H9 (cell line): ENCODE results near the gene GBP1. TPM values are rescaled to one million over a fixed set of nuclear protein-coding genes. Genes with fewer than 3 reads are reported as not detected.

Source experiments
- DNase-seq: peaks from one replicate; pipeline ENCODE4 v3.0.0-alpha.2; 2017
- H2AFZ ChIP-seq: one replicate; pipeline ENCODE4 v1.6.1; 2013; ENCODE audit warnings: mild to moderate bottlenecking, low read length, control low read depth, moderate library complexity
- H2AK5ac ChIP-seq: 2 replicates; pipeline ENCODE4 v1.6.1; 2013; ENCODE audit warnings: low read length, control low read depth, mixed read lengths; ENCODE audit not compliant: insufficient read length
- H2BK120ac ChIP-seq: one replicate; pipeline ENCODE4 v1.6.1; 2013; ENCODE audit warnings: low read depth, mild to moderate bottlenecking, low read length, control low read depth, inconsistent platforms; ENCODE audit not compliant: poor library complexity, severe bottlenecking
- H2BK12ac ChIP-seq: 2 replicates; pipeline ENCODE4 v1.6.1; 2013; ENCODE audit warnings: low read length, control low read depth, mixed read lengths, low read depth; ENCODE audit not compliant: insufficient read length
- H2BK15ac ChIP-seq: 2 replicates; pipeline ENCODE4 v1.6.1; 2013; ENCODE audit warnings: low read depth, low read length, control low read depth
- H2BK20ac ChIP-seq: one replicate; pipeline ENCODE4 v1.6.1; 2013; ENCODE audit warnings: low read depth, mild to moderate bottlenecking, low read length, control low read depth, inconsistent platforms; ENCODE audit not compliant: poor library complexity, severe bottlenecking
- H2BK5ac ChIP-seq: 2 replicates; pipeline ENCODE4 v1.6.1; 2013; ENCODE audit warnings: low read length, control low read depth, mixed read lengths; ENCODE audit not compliant: insufficient read length
- H3K14ac ChIP-seq: 2 replicates; pipeline ENCODE4 v1.6.1; 2013; ENCODE audit warnings: low read length, control low read depth; ENCODE audit not compliant: insufficient read depth
- H3K18ac ChIP-seq: 2 replicates; pipeline ENCODE4 v1.6.1; 2013; ENCODE audit warnings: low read depth, mild to moderate bottlenecking, mixed read lengths, low read length, control low read depth; ENCODE audit not compliant: insufficient read length
- H3K23ac ChIP-seq: 2 replicates; pipeline ENCODE4 v1.6.1; 2013; ENCODE audit warnings: low read length, control low read depth, mixed read lengths, low read depth; ENCODE audit not compliant: insufficient read length
- H3K23me2 ChIP-seq: 2 replicates; pipeline ENCODE4 v1.6.1; 2013; ENCODE audit warnings: low read depth, mild to moderate bottlenecking, mixed read lengths, low read length, control low read depth; ENCODE audit not compliant: insufficient read length, poor library complexity, severe bottlenecking
- H3K27ac ChIP-seq: 2 replicates; pipeline ENCODE4 v1.5.1; 2013; ENCODE audit warnings: low read length, control low read depth, mixed read lengths, low read depth; ENCODE audit not compliant: insufficient read length
- H3K27me3 ChIP-seq: 2 replicates; pipeline ENCODE4 v1.6.1; 2013; ENCODE audit warnings: low read length, control low read depth, inconsistent platforms; ENCODE audit not compliant: insufficient read depth
- H3K4ac ChIP-seq: 2 replicates; pipeline ENCODE4 v1.6.1; 2013; ENCODE audit warnings: low read depth, mild to moderate bottlenecking, control low read depth, inconsistent platforms, low read length, moderate library complexity
- H3K4me1 ChIP-seq: 2 replicates; pipeline ENCODE4 v1.6.1; 2013; ENCODE audit warnings: low read length, control low read depth, inconsistent platforms; ENCODE audit not compliant: insufficient read depth
- H3K4me2 ChIP-seq: 2 replicates; pipeline ENCODE4 v1.6.1; 2013; ENCODE audit warnings: low read length, control low read depth, mixed read lengths; ENCODE audit not compliant: insufficient read length, insufficient read depth
- H3K56ac ChIP-seq: 2 replicates; pipeline ENCODE4 v1.6.1; 2013; ENCODE audit warnings: low read depth, mild to moderate bottlenecking, mixed read lengths, low read length, control low read depth; ENCODE audit not compliant: insufficient read length
- H3K79me1 ChIP-seq: 2 replicates; pipeline ENCODE4 v1.6.1; 2013; ENCODE audit warnings: low read depth, mild to moderate bottlenecking, moderate library complexity, low read length, control low read depth, inconsistent platforms; ENCODE audit not compliant: insufficient read depth, poor library complexity, severe bottlenecking
- H3K79me2 ChIP-seq: 2 replicates; pipeline ENCODE4 v1.6.1; 2013; ENCODE audit warnings: low read length, control low read depth, inconsistent platforms; ENCODE audit not compliant: insufficient read depth
- H3K9ac ChIP-seq: 2 replicates; pipeline ENCODE4 v1.6.1; 2013; ENCODE audit warnings: low read length, control low read depth, mixed read lengths; ENCODE audit not compliant: insufficient read length; ENCODE audit errors: extremely low read depth
- H3K9me3 ChIP-seq: one replicate; pipeline ENCODE4 v1.6.1; 2013; ENCODE audit warnings: low read depth, low read length, inconsistent platforms; ENCODE audit not compliant: control insufficient read depth
- H3T11ph ChIP-seq: one replicate; pipeline ENCODE4 v1.6.1; 2013; ENCODE audit warnings: mild to moderate bottlenecking, low read length, control low read depth, inconsistent platforms
- H4K20me1 ChIP-seq: one replicate; pipeline ENCODE4 v1.6.1; 2013; ENCODE audit not compliant: control insufficient read depth, insufficient read length, insufficient read depth
- H4K5ac ChIP-seq: 2 replicates; pipeline ENCODE4 v1.6.1; 2013; ENCODE audit warnings: low read depth, mild to moderate bottlenecking, mixed read lengths, low read length, control low read depth; ENCODE audit not compliant: insufficient read length
- H4K8ac ChIP-seq: replicated peaks from 2 replicates; pipeline ENCODE4 v1.6.1; 2013; ENCODE audit warnings: low read length, control low read depth, mixed read lengths, low read depth; ENCODE audit not compliant: insufficient read length
- H4K91ac ChIP-seq: 2 replicates; pipeline ENCODE4 v1.6.1; 2013; ENCODE audit warnings: low read depth, mild to moderate bottlenecking, moderate library complexity, mixed read lengths, low read length, control low read depth; ENCODE audit not compliant: insufficient read length
- H3K27ac Mint-ChIP-seq, 3 experiments: 2 replicates in 2 of 3; 3 replicates in 1 of 3; pipeline ENCODE4 v1.8.0; 2020 to 2021; ENCODE audit warnings: mixed read lengths in 3 of 3, mild to moderate bottlenecking in 1 of 3, moderate library complexity in 1 of 3
- H3K27me3 Mint-ChIP-seq: 2 replicates; pipeline ENCODE4 v1.8.0; 2021; ENCODE audit warnings: low read depth, mild to moderate bottlenecking, moderate library complexity, mixed read lengths
- H3K36me3 Mint-ChIP-seq, 3 experiments: 2 replicates in 2 of 3; 3 replicates in 1 of 3; pipeline ENCODE4 v1.8.0; 2020 to 2021; ENCODE audit warnings: low read depth in 3 of 3, mixed read lengths in 3 of 3; ENCODE audit not compliant: insufficient read depth in 1 of 3
- H3K4me1 Mint-ChIP-seq, 2 experiments: 2 replicates each; pipeline ENCODE4 v1.8.0; 2020; ENCODE audit warnings: mixed read lengths in 2 of 2
- H3K4me3 Mint-ChIP-seq, 2 experiments: 2 replicates in 1 of 2; 3 replicates in 1 of 2; pipeline ENCODE4 v1.8.0; 2020 to 2021; ENCODE audit warnings: mild to moderate bottlenecking in 2 of 2, mixed read lengths in 2 of 2, moderate library complexity in 1 of 2
- H3K9me3 Mint-ChIP-seq, 2 experiments: 2 replicates in 1 of 2; 3 replicates in 1 of 2; pipeline ENCODE4 v1.8.0; 2020; ENCODE audit warnings: mild to moderate bottlenecking in 2 of 2, mixed read lengths in 2 of 2, moderate library complexity in 1 of 2
- WGBS: extraction: QIAGEN DNeasy Blood & Tissue Kit; methylation state at CpG from one replicate; pipeline ENCODE4 v1.1.7; 2013; ENCODE audit warnings: missing lambda C conversion rate, low lambda C conversion rate, mixed read lengths; ENCODE audit not compliant: insufficient read length; ENCODE audit errors: extremely low coverage; 5-methylcytosine and 5-hydroxymethylcytosine counted together
- total RNA-seq: library from RNA; stranded (reverse); gene quantifications from 2 replicates; pipeline ENCODE4 v1.2.1, GENCODE V29; 2021
- TF ChIP-seq, protein P1 (sequence below): fragments of 200-600 bp; sonication (generic); conservative IDR thresholded peaks from 3 replicates; pipeline ENCODE4 v1.8.0; 2021; ENCODE audit warnings: antibody characterized with exemption, mild to moderate bottlenecking

The GBP1 gene
- total RNA-seq, 1 experiment from 2014 or later = not detected

DNA sequence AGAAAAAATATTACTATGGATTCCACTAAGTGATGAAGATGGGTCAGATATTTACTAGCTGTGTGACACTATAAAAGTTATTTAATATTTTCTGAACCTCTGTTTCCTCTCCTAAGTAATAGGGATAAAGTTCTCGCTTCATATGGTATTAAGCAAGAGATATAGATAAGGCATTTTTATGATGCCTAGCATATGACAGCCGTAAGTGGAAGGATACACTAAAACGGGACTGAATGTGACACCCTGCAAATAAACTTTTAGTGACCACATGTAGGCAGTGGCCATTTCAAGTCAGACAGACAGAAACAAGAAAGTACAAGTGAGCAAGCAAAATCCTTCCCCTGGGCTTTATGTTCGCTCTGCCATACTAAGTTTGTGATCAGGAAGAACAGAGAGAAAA is 56.5 kb downstream of the GBP1 start:
- Histone ChIP-seq H3K23ac (no peak overlapping the region), H3K4me2 (no peak overlapping the region), H2BK5ac (no peak overlapping the region), H4K20me1 (no peaks in the 10 kb centered on the region), H2BK20ac (no peak overlapping the region), H3K27me3 (no peaks in the 10 kb centered on the region), H3K56ac (no peak overlapping the region), H2AK5ac (no peak overlapping the region), H2BK12ac (no peak overlapping the region), H3K4ac (no peak overlapping the region), H4K8ac (no peak overlapping the region), H3T11ph (no peak overlapping the region), H3K9ac (no peak overlapping the region), H2BK15ac (no peak overlapping the region), H3K79me2 (no peaks in the 10 kb centered on the region), H4K5ac (no peak overlapping the region), H2AFZ (no peak overlapping the region), H3K14ac (no peak overlapping the region), H3K23me2 (no peaks in the 10 kb centered on the region), H3K27ac (no peak overlapping the region), H4K91ac (no peak overlapping the region), H3K79me1 (no peaks in the 10 kb centered on the region), H3K18ac (no peak overlapping the region), H2BK120ac (no peak overlapping the region), H3K4me1 (no peaks in the 10 kb centered on the region), H3K9me3 (no peaks in the 10 kb centered on the region)
- no peaks in the 10 kb centered on the region; a peak in 1 of 5 replicates for H3K9me3 Mint-ChIP-seq
- WGBS = no CpG with 5 or more reads among the region's 4 CpGs
- no peak for DNase-seq
- H3K27ac Mint-ChIP-seq = no peak overlapping the region
- TF ChIP-seq, protein P1, sequence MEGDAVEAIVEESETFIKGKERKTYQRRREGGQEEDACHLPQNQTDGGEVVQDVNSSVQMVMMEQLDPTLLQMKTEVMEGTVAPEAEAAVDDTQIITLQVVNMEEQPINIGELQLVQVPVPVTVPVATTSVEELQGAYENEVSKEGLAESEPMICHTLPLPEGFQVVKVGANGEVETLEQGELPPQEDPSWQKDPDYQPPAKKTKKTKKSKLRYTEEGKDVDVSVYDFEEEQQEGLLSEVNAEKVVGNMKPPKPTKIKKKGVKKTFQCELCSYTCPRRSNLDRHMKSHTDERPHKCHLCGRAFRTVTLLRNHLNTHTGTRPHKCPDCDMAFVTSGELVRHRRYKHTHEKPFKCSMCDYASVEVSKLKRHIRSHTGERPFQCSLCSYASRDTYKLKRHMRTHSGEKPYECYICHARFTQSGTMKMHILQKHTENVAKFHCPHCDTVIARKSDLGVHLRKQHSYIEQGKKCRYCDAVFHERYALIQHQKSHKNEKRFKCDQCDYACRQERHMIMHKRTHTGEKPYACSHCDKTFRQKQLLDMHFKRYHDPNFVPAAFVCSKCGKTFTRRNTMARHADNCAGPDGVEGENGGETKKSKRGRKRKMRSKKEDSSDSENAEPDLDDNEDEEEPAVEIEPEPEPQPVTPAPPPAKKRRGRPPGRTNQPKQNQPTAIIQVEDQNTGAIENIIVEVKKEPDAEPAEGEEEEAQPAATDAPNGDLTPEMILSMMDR = no peak
- H3K36me3 Mint-ChIP-seq = no peaks in the 10 kb centered on the region; a peak in 1 of 7 replicates
- H3K4me3 Mint-ChIP-seq = no peak overlapping the region
- H3K27me3 Mint-ChIP-seq = no peaks in the 10 kb centered on the region
- peaks cover 10 to 12% of the 10 kb centered on the region in 2 experiments for H3K4me1 Mint-ChIP-seq
